Neural progenitor cell (in vitro differentiated cells): ENCODE measurements around the gene MRE11.

ENCODE experiments used
- EZH2 ChIP-seq: fragments of 200-600 bp; sonication (generic); IDR thresholded peaks from 2 replicates; pipeline ENCODE4 v1.6.1; 2017; ENCODE audit warnings: antibody characterized with exemption, mild to moderate bottlenecking, moderate library complexity
- TF ChIP-seq, protein P1 (sequence below): fragments of 200-600 bp; sonication (generic); IDR thresholded peaks from 2 replicates; pipeline ENCODE4 v1.5.1; 2017; ENCODE audit warnings: antibody characterized with exemption, mild to moderate bottlenecking

DNA sequence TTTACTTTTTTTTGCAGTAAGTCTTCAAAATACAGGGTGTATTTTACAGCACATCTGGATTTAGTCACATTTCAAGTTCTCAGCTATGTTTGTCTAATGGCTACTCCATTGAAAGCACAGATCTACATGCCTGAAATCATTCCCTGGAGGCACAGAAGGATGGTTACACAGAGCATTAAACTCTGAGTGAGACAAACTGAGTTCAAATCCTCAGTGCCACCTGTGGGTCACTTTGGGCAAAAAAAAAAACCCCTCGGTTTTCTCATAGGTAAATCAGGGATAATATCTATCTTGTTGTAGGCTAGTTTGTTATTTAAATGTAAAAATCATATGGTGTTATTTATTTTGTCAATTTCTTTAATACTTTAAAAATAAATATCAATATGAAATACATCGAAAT is 7.9 kb upstream of the MRE11 start:
- TF ChIP-seq EZH2, result no peak
- TF ChIP-seq, protein P1, sequence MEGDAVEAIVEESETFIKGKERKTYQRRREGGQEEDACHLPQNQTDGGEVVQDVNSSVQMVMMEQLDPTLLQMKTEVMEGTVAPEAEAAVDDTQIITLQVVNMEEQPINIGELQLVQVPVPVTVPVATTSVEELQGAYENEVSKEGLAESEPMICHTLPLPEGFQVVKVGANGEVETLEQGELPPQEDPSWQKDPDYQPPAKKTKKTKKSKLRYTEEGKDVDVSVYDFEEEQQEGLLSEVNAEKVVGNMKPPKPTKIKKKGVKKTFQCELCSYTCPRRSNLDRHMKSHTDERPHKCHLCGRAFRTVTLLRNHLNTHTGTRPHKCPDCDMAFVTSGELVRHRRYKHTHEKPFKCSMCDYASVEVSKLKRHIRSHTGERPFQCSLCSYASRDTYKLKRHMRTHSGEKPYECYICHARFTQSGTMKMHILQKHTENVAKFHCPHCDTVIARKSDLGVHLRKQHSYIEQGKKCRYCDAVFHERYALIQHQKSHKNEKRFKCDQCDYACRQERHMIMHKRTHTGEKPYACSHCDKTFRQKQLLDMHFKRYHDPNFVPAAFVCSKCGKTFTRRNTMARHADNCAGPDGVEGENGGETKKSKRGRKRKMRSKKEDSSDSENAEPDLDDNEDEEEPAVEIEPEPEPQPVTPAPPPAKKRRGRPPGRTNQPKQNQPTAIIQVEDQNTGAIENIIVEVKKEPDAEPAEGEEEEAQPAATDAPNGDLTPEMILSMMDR, result peak; percentile 12
